WTC11 (cell line): ENCODE results near the gene RNF39.

ENCODE experiments used
- ESRRA ChIP-seq: sonication (generic); formaldehyde crosslinking; IDR thresholded peaks from 2 replicates; pipeline ENCODE4 v1.8.1; 2022; ENCODE audit warnings: mild to moderate bottlenecking, missing genetic modification reagents, borderline replicate concordance
- FOXJ3 ChIP-seq: sonication (generic); formaldehyde crosslinking; IDR thresholded peaks from 2 replicates; pipeline ENCODE4 v1.9.0; 2021; ENCODE audit warnings: missing genetic modification reagents, mild to moderate bottlenecking, borderline replicate concordance
- NFE2L1 ChIP-seq: sonication (generic); formaldehyde crosslinking; IDR thresholded peaks from 2 replicates; pipeline ENCODE4 v1.8.1; 2023; ENCODE audit warnings: missing genetic modification reagents
- NR1H2 ChIP-seq: sonication (generic); formaldehyde crosslinking; IDR thresholded peaks from 2 replicates; pipeline ENCODE4 v1.9.0; 2021; ENCODE audit warnings: mild to moderate bottlenecking, moderate library complexity, missing genetic modification reagents
- TCF7 ChIP-seq: sonication (generic); formaldehyde crosslinking; IDR thresholded peaks from 2 replicates; pipeline ENCODE4 v1.8.0; 2022; ENCODE audit warnings: mild to moderate bottlenecking, low read depth, missing genetic modification reagents, moderate library complexity
- TP53 ChIP-seq: sonication (generic); formaldehyde crosslinking; IDR thresholded peaks from 2 replicates; pipeline ENCODE4 v1.8.1; 2023; ENCODE audit warnings: mild to moderate bottlenecking, missing genetic modification reagents
- ZNF121 ChIP-seq: sonication (generic); formaldehyde crosslinking; IDR thresholded peaks from 2 replicates; pipeline ENCODE4 v1.8.0; 2023; ENCODE audit warnings: missing genetic modification reagents
- TF ChIP-seq, protein P1 (sequence below): fragments of 200-600 bp; IDR thresholded peaks from 2 replicates; pipeline ENCODE4 v1.8.0; 2022; ENCODE audit warnings: antibody characterized with exemption
- TF ChIP-seq, protein P2 (sequence below): sonication (generic); formaldehyde crosslinking; IDR thresholded peaks from 2 replicates; pipeline ENCODE4 v1.8.1; 2022; ENCODE audit warnings: mild to moderate bottlenecking, missing genetic modification reagents, moderate library complexity, borderline replicate concordance
- TF ChIP-seq, protein P3 (sequence below): sonication (generic); formaldehyde crosslinking; IDR thresholded peaks from 2 replicates; pipeline ENCODE4 v1.8.1; 2023; ENCODE audit warnings: mild to moderate bottlenecking, missing genetic modification reagents, moderate library complexity
- TF ChIP-seq, protein P4 (sequence below): fragments of 250-450 bp; sonication (Bioruptor Pico); IDR thresholded peaks from 2 replicates; pipeline ENCODE4 v1.8.0; 2021; ENCODE audit warnings: mild to moderate bottlenecking
- TF ChIP-seq, protein P5 (sequence below): sonication (generic); formaldehyde crosslinking; IDR thresholded peaks from 2 replicates; pipeline ENCODE4 v1.8.1; 2023; ENCODE audit warnings: mild to moderate bottlenecking, missing genetic modification reagents, borderline replicate concordance
- TF ChIP-seq, protein P6 (sequence below): sonication (generic); formaldehyde crosslinking; IDR thresholded peaks from 2 replicates; pipeline ENCODE4 v1.8.0; 2022; ENCODE audit warnings: mild to moderate bottlenecking, missing genetic modification reagents

DNA sequence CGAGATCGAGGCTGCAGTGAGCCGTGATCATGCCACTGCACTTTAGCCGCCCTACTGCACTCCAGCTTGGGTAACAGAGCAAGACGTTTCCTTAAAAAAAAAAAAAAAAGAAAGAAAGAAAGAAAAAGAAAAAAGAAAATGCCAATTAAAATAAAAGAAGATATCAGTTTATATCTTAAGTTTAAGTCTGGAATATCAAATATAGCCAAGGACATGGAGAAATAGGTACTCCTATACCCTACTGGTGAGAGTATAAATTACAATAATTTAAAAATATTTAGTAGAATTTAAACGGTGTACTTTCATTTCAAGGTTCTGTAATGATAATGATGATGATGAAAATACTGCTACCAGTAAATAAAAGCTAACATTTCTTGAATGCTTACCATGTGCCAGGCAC, 41.2 kb upstream of the RNF39 start:
- TF ChIP-seq TP53 (no peak), NFE2L1 (no peak), FOXJ3 (no peak), ESRRA (CRISPR knock-in tag) (no peak), ZNF121 (no peak), TCF7 (no peak), NR1H2 (CRISPR knock-in tag) (no peak)
- TF ChIP-seq, protein P1, sequence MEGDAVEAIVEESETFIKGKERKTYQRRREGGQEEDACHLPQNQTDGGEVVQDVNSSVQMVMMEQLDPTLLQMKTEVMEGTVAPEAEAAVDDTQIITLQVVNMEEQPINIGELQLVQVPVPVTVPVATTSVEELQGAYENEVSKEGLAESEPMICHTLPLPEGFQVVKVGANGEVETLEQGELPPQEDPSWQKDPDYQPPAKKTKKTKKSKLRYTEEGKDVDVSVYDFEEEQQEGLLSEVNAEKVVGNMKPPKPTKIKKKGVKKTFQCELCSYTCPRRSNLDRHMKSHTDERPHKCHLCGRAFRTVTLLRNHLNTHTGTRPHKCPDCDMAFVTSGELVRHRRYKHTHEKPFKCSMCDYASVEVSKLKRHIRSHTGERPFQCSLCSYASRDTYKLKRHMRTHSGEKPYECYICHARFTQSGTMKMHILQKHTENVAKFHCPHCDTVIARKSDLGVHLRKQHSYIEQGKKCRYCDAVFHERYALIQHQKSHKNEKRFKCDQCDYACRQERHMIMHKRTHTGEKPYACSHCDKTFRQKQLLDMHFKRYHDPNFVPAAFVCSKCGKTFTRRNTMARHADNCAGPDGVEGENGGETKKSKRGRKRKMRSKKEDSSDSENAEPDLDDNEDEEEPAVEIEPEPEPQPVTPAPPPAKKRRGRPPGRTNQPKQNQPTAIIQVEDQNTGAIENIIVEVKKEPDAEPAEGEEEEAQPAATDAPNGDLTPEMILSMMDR: no peak
- TF ChIP-seq, protein P2, sequence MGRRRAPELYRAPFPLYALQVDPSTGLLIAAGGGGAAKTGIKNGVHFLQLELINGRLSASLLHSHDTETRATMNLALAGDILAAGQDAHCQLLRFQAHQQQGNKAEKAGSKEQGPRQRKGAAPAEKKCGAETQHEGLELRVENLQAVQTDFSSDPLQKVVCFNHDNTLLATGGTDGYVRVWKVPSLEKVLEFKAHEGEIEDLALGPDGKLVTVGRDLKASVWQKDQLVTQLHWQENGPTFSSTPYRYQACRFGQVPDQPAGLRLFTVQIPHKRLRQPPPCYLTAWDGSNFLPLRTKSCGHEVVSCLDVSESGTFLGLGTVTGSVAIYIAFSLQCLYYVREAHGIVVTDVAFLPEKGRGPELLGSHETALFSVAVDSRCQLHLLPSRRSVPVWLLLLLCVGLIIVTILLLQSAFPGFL (CRISPR knock-in tag): no peak
- TF ChIP-seq, protein P3, sequence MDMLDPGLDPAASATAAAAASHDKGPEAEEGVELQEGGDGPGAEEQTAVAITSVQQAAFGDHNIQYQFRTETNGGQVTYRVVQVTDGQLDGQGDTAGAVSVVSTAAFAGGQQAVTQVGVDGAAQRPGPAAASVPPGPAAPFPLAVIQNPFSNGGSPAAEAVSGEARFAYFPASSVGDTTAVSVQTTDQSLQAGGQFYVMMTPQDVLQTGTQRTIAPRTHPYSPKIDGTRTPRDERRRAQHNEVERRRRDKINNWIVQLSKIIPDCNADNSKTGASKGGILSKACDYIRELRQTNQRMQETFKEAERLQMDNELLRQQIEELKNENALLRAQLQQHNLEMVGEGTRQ: no peak
- TF ChIP-seq, protein P4, sequence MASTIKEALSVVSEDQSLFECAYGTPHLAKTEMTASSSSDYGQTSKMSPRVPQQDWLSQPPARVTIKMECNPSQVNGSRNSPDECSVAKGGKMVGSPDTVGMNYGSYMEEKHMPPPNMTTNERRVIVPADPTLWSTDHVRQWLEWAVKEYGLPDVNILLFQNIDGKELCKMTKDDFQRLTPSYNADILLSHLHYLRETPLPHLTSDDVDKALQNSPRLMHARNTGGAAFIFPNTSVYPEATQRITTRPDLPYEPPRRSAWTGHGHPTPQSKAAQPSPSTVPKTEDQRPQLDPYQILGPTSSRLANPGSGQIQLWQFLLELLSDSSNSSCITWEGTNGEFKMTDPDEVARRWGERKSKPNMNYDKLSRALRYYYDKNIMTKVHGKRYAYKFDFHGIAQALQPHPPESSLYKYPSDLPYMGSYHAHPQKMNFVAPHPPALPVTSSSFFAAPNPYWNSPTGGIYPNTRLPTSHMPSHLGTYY (CRISPR knock-in tag): no peak
- TF ChIP-seq, protein P5, sequence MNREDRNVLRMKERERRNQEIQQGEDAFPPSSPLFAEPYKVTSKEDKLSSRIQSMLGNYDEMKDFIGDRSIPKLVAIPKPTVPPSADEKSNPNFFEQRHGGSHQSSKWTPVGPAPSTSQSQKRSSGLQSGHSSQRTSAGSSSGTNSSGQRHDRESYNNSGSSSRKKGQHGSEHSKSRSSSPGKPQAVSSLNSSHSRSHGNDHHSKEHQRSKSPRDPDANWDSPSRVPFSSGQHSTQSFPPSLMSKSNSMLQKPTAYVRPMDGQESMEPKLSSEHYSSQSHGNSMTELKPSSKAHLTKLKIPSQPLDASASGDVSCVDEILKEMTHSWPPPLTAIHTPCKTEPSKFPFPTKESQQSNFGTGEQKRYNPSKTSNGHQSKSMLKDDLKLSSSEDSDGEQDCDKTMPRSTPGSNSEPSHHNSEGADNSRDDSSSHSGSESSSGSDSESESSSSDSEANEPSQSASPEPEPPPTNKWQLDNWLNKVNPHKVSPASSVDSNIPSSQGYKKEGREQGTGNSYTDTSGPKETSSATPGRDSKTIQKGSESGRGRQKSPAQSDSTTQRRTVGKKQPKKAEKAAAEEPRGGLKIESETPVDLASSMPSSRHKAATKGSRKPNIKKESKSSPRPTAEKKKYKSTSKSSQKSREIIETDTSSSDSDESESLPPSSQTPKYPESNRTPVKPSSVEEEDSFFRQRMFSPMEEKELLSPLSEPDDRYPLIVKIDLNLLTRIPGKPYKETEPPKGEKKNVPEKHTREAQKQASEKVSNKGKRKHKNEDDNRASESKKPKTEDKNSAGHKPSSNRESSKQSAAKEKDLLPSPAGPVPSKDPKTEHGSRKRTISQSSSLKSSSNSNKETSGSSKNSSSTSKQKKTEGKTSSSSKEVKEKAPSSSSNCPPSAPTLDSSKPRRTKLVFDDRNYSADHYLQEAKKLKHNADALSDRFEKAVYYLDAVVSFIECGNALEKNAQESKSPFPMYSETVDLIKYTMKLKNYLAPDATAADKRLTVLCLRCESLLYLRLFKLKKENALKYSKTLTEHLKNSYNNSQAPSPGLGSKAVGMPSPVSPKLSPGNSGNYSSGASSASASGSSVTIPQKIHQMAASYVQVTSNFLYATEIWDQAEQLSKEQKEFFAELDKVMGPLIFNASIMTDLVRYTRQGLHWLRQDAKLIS (CRISPR knock-in tag): no peak
- TF ChIP-seq, protein P6, sequence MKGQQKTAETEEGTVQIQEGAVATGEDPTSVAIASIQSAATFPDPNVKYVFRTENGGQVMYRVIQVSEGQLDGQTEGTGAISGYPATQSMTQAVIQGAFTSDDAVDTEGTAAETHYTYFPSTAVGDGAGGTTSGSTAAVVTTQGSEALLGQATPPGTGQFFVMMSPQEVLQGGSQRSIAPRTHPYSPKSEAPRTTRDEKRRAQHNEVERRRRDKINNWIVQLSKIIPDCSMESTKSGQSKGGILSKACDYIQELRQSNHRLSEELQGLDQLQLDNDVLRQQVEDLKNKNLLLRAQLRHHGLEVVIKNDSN (CRISPR knock-in tag): no peak
